Activated T-helper 17 cell treated with anti-CD3 and anti-CD28 coated beads, Interleukin-2, amount 50 U/mL, for 72 hours (primary cell): ENCODE measurements around the gene KRT4. TPM values are rescaled to one million over a fixed set of nuclear protein-coding genes. Genes with fewer than 3 reads are reported as not detected.

Experiments
- ATAC-seq: fragments of 150-1000 bp; cut with Tn5 transposase; replicated peaks from 2 replicates; pipeline ENCODE4 v1.10.0; 2021; ENCODE audit warnings: mild to moderate bottlenecking, moderate library complexity
- H3K27ac Mint-ChIP-seq: one replicate; pipeline ENCODE4 v1.8.0; 2022; ENCODE audit warnings: mixed read lengths
- H3K27me3 Mint-ChIP-seq: one replicate; pipeline ENCODE4 v1.8.0; 2022; ENCODE audit warnings: mixed read lengths
- H3K36me3 Mint-ChIP-seq: one replicate; pipeline ENCODE4 v1.8.0; 2022; ENCODE audit warnings: low read depth, mild to moderate bottlenecking, mixed read lengths
- H3K4me1 Mint-ChIP-seq: one replicate; pipeline ENCODE4 v1.8.0; 2022; ENCODE audit warnings: mixed read lengths
- H3K4me3 Mint-ChIP-seq: one replicate; pipeline ENCODE4 v1.8.0; 2022; ENCODE audit warnings: mild to moderate bottlenecking, mixed read lengths
- H3K9me3 Mint-ChIP-seq: one replicate; pipeline ENCODE4 v1.8.0; 2022; ENCODE audit warnings: mixed read lengths
- total RNA-seq, 2 donors: library from RNA; stranded (reverse); gene quantifications; one replicate each; pipeline ENCODE4 v1.2.3, GENCODE V29; 2022

Gene KRT4
- total RNA-seq, 2 donors from 2014 or later, result not detected

GRCh38 chr12:52810554-52810953 is 3.4 kb downstream of the KRT4 start:
- no peaks in the 10 kb centered on the region for H3K9me3 Mint-ChIP-seq
- ATAC-seq, result no peak
- no peak overlapping the region for H3K4me3 Mint-ChIP-seq

GRCh38 chr12:52809166-52809565 is 4.8 kb downstream of the KRT4 start:
- H3K9me3 Mint-ChIP-seq, result no peaks in the 10 kb centered on the region
- ATAC-seq, result no peak
- no peaks in the 10 kb centered on the region for H3K36me3 Mint-ChIP-seq
- H3K4me3 Mint-ChIP-seq, result no peak overlapping the region
- no peaks in the 10 kb centered on the region for H3K4me1 Mint-ChIP-seq
- H3K27ac Mint-ChIP-seq, result no peak overlapping the region
- peaks cover 6% of the 10 kb centered on the region for H3K27me3 Mint-ChIP-seq

More at GRCh38 chr12:52810554-52810953, 3.4 kb downstream of the KRT4 start:
- Mint-ChIP-seq H3K4me1 (no peaks in the 10 kb centered on the region), H3K27me3 (peaks cover 9% of the 10 kb centered on the region), H3K36me3 (no peaks in the 10 kb centered on the region), H3K27ac (no peak overlapping the region)

- no peaks in the 10 kb centered on the region for H3K9me3 Mint-ChIP-seq
- no peak for ATAC-seq
- no peaks in the 10 kb centered on the region for H3K4me1 Mint-ChIP-seq
- H3K27me3 Mint-ChIP-seq, result peaks cover 5% of the 10 kb centered on the region
- H3K36me3 Mint-ChIP-seq, result no peaks in the 10 kb centered on the region
- H3K27ac Mint-ChIP-seq, result no peak overlapping the region
- H3K4me3 Mint-ChIP-seq, result no peak overlapping the region
These were observed 5.2 kb downstream of the KRT4 start for GRCh38 chr12:52808573-52809160.

- no peaks in the 10 kb centered on the region for H3K4me1 Mint-ChIP-seq
- H3K27ac Mint-ChIP-seq, result no peak overlapping the region
- no peak for ATAC-seq
- no peak overlapping the region for H3K4me3 Mint-ChIP-seq
- H3K36me3 Mint-ChIP-seq, result no peaks in the 10 kb centered on the region
- H3K27me3 Mint-ChIP-seq, result peaks cover 5% of the 10 kb centered on the region
- no peaks in the 10 kb centered on the region for H3K9me3 Mint-ChIP-seq
These were observed 6.1 kb downstream of the KRT4 start for GRCh38 chr12:52807544-52808470.

GRCh38 chr12:52806821-52807543 is 6.9 kb downstream of the KRT4 start:
- Mint-ChIP-seq H3K27me3 (peaks cover 5% of the 10 kb centered on the region), H3K9me3 (no peaks in the 10 kb centered on the region), H3K4me1 (no peaks in the 10 kb centered on the region), H3K27ac (no peak overlapping the region), H3K36me3 (no peaks in the 10 kb centered on the region), H3K4me3 (no peak overlapping the region)
- ATAC-seq, result no peak

GRCh38 chr12:52806169-52806811 is 7.6 kb downstream of the KRT4 start:
- no peak overlapping the region for H3K27ac Mint-ChIP-seq
- no peaks in the 10 kb centered on the region for H3K4me1 Mint-ChIP-seq
- H3K27me3 Mint-ChIP-seq, result peaks cover 5% of the 10 kb centered on the region
- H3K36me3 Mint-ChIP-seq, result no peaks in the 10 kb centered on the region
- no peaks in the 10 kb centered on the region for H3K9me3 Mint-ChIP-seq
- no peak overlapping the region for H3K4me3 Mint-ChIP-seq
- ATAC-seq, result no peak

- Mint-ChIP-seq H3K4me1 (no peaks in the 10 kb centered on the region), H3K4me3 (no peak overlapping the region), H3K36me3 (no peaks in the 10 kb centered on the region), H3K9me3 (no peaks in the 10 kb centered on the region), H3K27me3 (peaks cover 5% of the 10 kb centered on the region), H3K27ac (no peak overlapping the region)
- ATAC-seq, result no peak
These were observed 8.2 kb downstream of the KRT4 start for GRCh38 chr12:52805739-52806138.

- H3K27me3 Mint-ChIP-seq, result peaks cover 5% of the 10 kb centered on the region
- ATAC-seq, result no peak
These were observed 8.9 kb downstream of the KRT4 start for GRCh38 chr12:52805000-52805399.

GRCh38 chr12:52802442-52802841 is 11.5 kb downstream of the KRT4 start:
- no peak overlapping the region for H3K4me3 Mint-ChIP-seq
- H3K27me3 Mint-ChIP-seq, result peaks cover 3% of the 10 kb centered on the region
- no peaks in the 10 kb centered on the region for H3K4me1 Mint-ChIP-seq
- no peak for ATAC-seq
- H3K9me3 Mint-ChIP-seq, result no peaks in the 10 kb centered on the region
- H3K27ac Mint-ChIP-seq, result no peak overlapping the region
- H3K36me3 Mint-ChIP-seq, result no peaks in the 10 kb centered on the region

More at GRCh38 chr12:52805000-52805399, 8.9 kb downstream of the KRT4 start:
- H3K9me3 Mint-ChIP-seq, result no peaks in the 10 kb centered on the region
- H3K4me3 Mint-ChIP-seq, result no peak overlapping the region
- no peak overlapping the region for H3K27ac Mint-ChIP-seq
- H3K4me1 Mint-ChIP-seq, result no peaks in the 10 kb centered on the region
- no peaks in the 10 kb centered on the region for H3K36me3 Mint-ChIP-seq

GRCh38 chr12:52801773-52802172 is 12.1 kb downstream of the KRT4 start:
- H3K4me1 Mint-ChIP-seq, result no peaks in the 10 kb centered on the region
- no peak overlapping the region for H3K4me3 Mint-ChIP-seq
- H3K27me3 Mint-ChIP-seq, result peaks cover 3% of the 10 kb centered on the region
- H3K27ac Mint-ChIP-seq, result no peak overlapping the region
- H3K9me3 Mint-ChIP-seq, result no peaks in the 10 kb centered on the region
- H3K36me3 Mint-ChIP-seq, result no peaks in the 10 kb centered on the region
- no peak for ATAC-seq

GRCh38 chr12:52800259-52800917 is 13.5 kb downstream of the KRT4 start:
- H3K27me3 Mint-ChIP-seq, result peaks cover 3% of the 10 kb centered on the region
- ATAC-seq, result no peak
- no peaks in the 10 kb centered on the region for H3K9me3 Mint-ChIP-seq
- H3K36me3 Mint-ChIP-seq, result no peaks in the 10 kb centered on the region
- no peak overlapping the region for H3K4me3 Mint-ChIP-seq
- no peaks in the 10 kb centered on the region for H3K4me1 Mint-ChIP-seq
- no peak overlapping the region for H3K27ac Mint-ChIP-seq

GRCh38 chr12:52799505-52800211 is 14.3 kb downstream of the KRT4 start:
- peaks cover 3% of the 10 kb centered on the region for H3K27me3 Mint-ChIP-seq
- no peaks in the 10 kb centered on the region for H3K36me3 Mint-ChIP-seq
- no peak overlapping the region for H3K27ac Mint-ChIP-seq
- H3K4me1 Mint-ChIP-seq, result no peaks in the 10 kb centered on the region
- H3K9me3 Mint-ChIP-seq, result no peaks in the 10 kb centered on the region
- H3K4me3 Mint-ChIP-seq, result no peak overlapping the region
- no peak for ATAC-seq

- no peaks in the 10 kb centered on the region for H3K4me1 Mint-ChIP-seq
- H3K27ac Mint-ChIP-seq, result no peak overlapping the region
- H3K4me3 Mint-ChIP-seq, result no peak overlapping the region
- H3K36me3 Mint-ChIP-seq, result no peaks in the 10 kb centered on the region
- no peaks in the 10 kb centered on the region for H3K9me3 Mint-ChIP-seq
- H3K27me3 Mint-ChIP-seq, result peaks cover 3% of the 10 kb centered on the region
- ATAC-seq, result no peak
These were observed 15.0 kb downstream of the KRT4 start for GRCh38 chr12:52798671-52799504.
